Naive thymus-derived CD4-positive, alpha-beta T cell (primary cell): ENCODE data around the gene HMX1. TPM values are rescaled to one million over a fixed set of nuclear protein-coding genes. Genes with fewer than 3 reads are reported as not detected.

ENCODE experiments used
- ATAC-seq: fragments of 150-1000 bp; cut with Tn5 transposase; 2 replicates; pipeline ENCODE4 v1.10.0; 2021; ENCODE audit warnings: mild to moderate bottlenecking, moderate library complexity
- CTCF ChIA-PET: fragments of 350-600 bp; sonication (Branson Sonifier 250); formaldehyde crosslinking; loops from one replicate; lab custom pipeline; 2021; ENCODE audit warnings: antibody characterized with exemption; lab: Charles Lee
- POLR2A ChIA-PET: fragments of 350-600 bp; sonication (Branson Sonifier 250); formaldehyde crosslinking; loops from one replicate; lab custom pipeline; 2021; ENCODE audit warnings: antibody characterized with exemption, inconsistent platforms; lab: Charles Lee
- DNase-seq, 9 donors: peaks; one replicate each; pipeline versions ENCODE4 v3.0.0 to v3.0.0-alpha.2; 2020 to 2022; ENCODE audit warnings: mixed read lengths in 1 of 9
- H3K27ac ChIP-seq: one replicate; pipeline ENCODE4 v1.7.0; 2013; ENCODE audit warnings: mild to moderate bottlenecking, low read depth, low read length, moderate library complexity
- H3K27me3 ChIP-seq, 2 donors: one replicate each; pipeline ENCODE4 v1.7.0; 2013; ENCODE audit warnings: low read length in 2 of 2, mild to moderate bottlenecking in 2 of 2, moderate library complexity in 2 of 2; ENCODE audit not compliant: control insufficient read depth in 2 of 2, insufficient read depth in 2 of 2
- H3K36me3 ChIP-seq, 3 experiments: 1 replicate in 2 of 3; 2 replicates in 1 of 3; pipeline ENCODE4 v1.7.0; 2013; ENCODE audit warnings: low read length in 3 of 3, mild to moderate bottlenecking in 3 of 3, moderate library complexity in 1 of 3; ENCODE audit not compliant: insufficient read depth in 3 of 3, control insufficient read depth in 2 of 3
- H3K4me1 ChIP-seq, 2 donors: one replicate each; pipeline ENCODE4 v1.7.0; 2013; ENCODE audit warnings: low read length in 2 of 2, mild to moderate bottlenecking in 2 of 2, moderate library complexity in 1 of 2; ENCODE audit not compliant: control insufficient read depth in 2 of 2, insufficient read depth in 2 of 2
- H3K4me3 ChIP-seq: 2 replicates; pipeline ENCODE4 v1.7.0; 2013; ENCODE audit warnings: mild to moderate bottlenecking, low read length
- H3K9me3 ChIP-seq, 3 experiments: 1 replicate in 2 of 3; 2 replicates in 1 of 3; pipeline ENCODE4 v1.7.0; 2013; ENCODE audit warnings: low read length in 3 of 3; ENCODE audit not compliant: control insufficient read depth in 2 of 3
- H3K27ac Mint-ChIP-seq, 9 donors: one replicate each; pipeline ENCODE4 v1.8.0; 2020 to 2022; ENCODE audit warnings: mixed read lengths in 9 of 9, mild to moderate bottlenecking in 8 of 9, moderate library complexity in 5 of 9, inconsistent platforms in 2 of 9
- H3K27me3 Mint-ChIP-seq, 5 donors: one replicate each; pipeline ENCODE4 v1.8.0; 2021 to 2022; ENCODE audit warnings: mixed read lengths in 5 of 5, mild to moderate bottlenecking in 1 of 5
- H3K36me3 Mint-ChIP-seq, 5 donors: one replicate each; pipeline ENCODE4 v1.8.0; 2020 to 2022; ENCODE audit warnings: mixed read lengths in 5 of 5, mild to moderate bottlenecking in 3 of 5, inconsistent platforms in 1 of 5
- H3K4me1 Mint-ChIP-seq, 7 donors: one replicate each; pipeline ENCODE4 v1.8.0; 2020 to 2022; ENCODE audit warnings: mixed read lengths in 7 of 7, mild to moderate bottlenecking in 3 of 7, inconsistent platforms in 1 of 7
- H3K4me3 Mint-ChIP-seq, 10 donors: one replicate each; pipeline ENCODE4 v1.8.0; 2020 to 2022; ENCODE audit warnings: mild to moderate bottlenecking in 10 of 10, mixed read lengths in 10 of 10, moderate library complexity in 6 of 10, inconsistent platforms in 2 of 10
- H3K9me3 Mint-ChIP-seq, 11 donors: one replicate each; pipeline ENCODE4 v1.8.0; 2020 to 2022; ENCODE audit warnings: mixed read lengths in 11 of 11, mild to moderate bottlenecking in 4 of 11, inconsistent platforms in 1 of 11, moderate library complexity in 1 of 11
- intact Hi-C, 2 donors: fragments of 100-400 bp; cut with micrococcal nuclease; formaldehyde crosslinking; loops; one replicate each; pipeline ENCODE4 v1.15.1; 2023
- polyA plus RNA-seq, 2 donors: library from polyadenylated mRNA; unstranded; fragments of 300-500 nt; fragmentation: Illumina TruSeq; gene quantifications; one replicate each; pipeline ENCODE4 v1.2.3, GENCODE V29; 2021
- total RNA-seq, 6 experiments: library from RNA in 5 of 6; stranded (reverse) in 5 of 6; gene quantifications; 1 replicate in 5 of 6; 2 replicates in 1 of 6; pipeline ENCODE4 v1.2.3 and lab custom pipeline; 2021 to 2026

HMX1 gene
- total and polyA plus RNA-seq, 7 experiments from 2014 or later: not detected

DNA sequence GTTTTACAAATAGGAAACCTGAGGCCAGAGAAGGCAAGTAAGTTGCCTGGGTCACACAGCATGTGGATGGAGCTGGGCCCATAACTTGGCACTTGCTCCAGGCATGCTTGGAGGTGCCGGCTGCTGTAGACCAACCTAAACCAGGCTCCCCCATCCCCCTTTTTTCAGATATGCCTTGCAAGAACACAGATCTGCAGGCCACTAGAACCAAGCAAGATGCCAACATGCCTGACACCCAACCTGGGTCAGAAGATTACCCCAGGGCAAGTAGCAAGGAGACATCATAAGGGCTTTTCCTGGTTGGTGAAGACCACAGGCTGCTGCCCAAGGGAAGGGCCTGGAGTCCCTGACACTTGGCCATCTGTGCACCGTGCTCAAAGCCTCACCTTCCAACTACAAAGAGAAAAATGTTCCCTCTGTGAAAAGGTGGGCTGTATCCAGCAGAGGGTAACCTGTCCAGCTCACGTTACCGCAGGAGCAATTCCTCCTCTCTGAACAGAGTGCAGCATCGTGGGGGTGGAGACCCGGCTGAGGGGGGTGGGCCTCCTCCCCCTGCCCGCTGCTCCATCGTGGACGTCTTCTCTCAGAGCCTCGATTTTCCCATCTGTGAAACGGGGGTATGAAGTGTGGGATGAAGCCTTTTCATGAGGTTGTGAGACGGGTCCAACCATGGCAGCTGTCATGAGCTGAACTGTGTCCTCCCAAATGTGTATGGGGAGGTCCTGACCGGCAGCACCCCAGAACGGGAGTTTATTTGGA lies 23.0 kb downstream of the HMX1 start:
- no peaks in the 10 kb centered on the region for H3K36me3 ChIP-seq
- no peaks in the 10 kb centered on the region for H3K27me3 ChIP-seq
- H3K27me3 Mint-ChIP-seq: peaks cover 0 to 41% (median 9%) of the 10 kb centered on the region in 5 donors
- H3K36me3 Mint-ChIP-seq: no peaks in the 10 kb centered on the region
- CTCF ChIA-PET: no interaction called here
- H3K4me1 Mint-ChIP-seq: no peaks in the 10 kb centered on the region
- peaks cover 0 to 8% (median 0%) of the 10 kb centered on the region in 3 experiments for H3K9me3 ChIP-seq
- POLR2A ChIA-PET: no interaction called here
- peaks cover 0 to 6% (median 2%) of the 10 kb centered on the region in 11 donors for H3K9me3 Mint-ChIP-seq
- no peak overlapping the region for H3K27ac ChIP-seq
- H3K4me3 Mint-ChIP-seq: no peak overlapping the region
- H3K27ac Mint-ChIP-seq: no peak overlapping the region
- no peaks in the 10 kb centered on the region for H3K4me1 ChIP-seq
- ATAC-seq (no peak), DNase-seq (no peak)
- no peak overlapping the region for H3K4me3 ChIP-seq
- intact Hi-C loops: no loop called here

GRCh38 chr4:8847764-8848163 lies 23.9 kb downstream of the HMX1 start:
- ChIA-PET POLR2A (no interaction called here), CTCF (no interaction called here)
- H3K4me1 ChIP-seq: no peaks in the 10 kb centered on the region
- Mint-ChIP-seq H3K27me3 (peaks cover 0 to 38% (median 6%) of the 10 kb centered on the region in 5 donors), H3K4me1 (no peaks in the 10 kb centered on the region), H3K9me3 (peaks cover 0 to 6% (median 4%) of the 10 kb centered on the region in 11 donors), H3K36me3 (no peaks in the 10 kb centered on the region), H3K4me3 (no peak overlapping the region), H3K27ac (no peak overlapping the region)
- DNase-seq (no peak), ATAC-seq (no peak)
- H3K9me3 ChIP-seq: peaks cover 0 to 9% (median 0%) of the 10 kb centered on the region in 3 experiments
- no peak overlapping the region for H3K4me3 ChIP-seq
- no peaks in the 10 kb centered on the region for H3K36me3 ChIP-seq
- intact Hi-C loops: no loop called here
- H3K27me3 ChIP-seq: no peaks in the 10 kb centered on the region
- H3K27ac ChIP-seq: no peak overlapping the region

DNA sequence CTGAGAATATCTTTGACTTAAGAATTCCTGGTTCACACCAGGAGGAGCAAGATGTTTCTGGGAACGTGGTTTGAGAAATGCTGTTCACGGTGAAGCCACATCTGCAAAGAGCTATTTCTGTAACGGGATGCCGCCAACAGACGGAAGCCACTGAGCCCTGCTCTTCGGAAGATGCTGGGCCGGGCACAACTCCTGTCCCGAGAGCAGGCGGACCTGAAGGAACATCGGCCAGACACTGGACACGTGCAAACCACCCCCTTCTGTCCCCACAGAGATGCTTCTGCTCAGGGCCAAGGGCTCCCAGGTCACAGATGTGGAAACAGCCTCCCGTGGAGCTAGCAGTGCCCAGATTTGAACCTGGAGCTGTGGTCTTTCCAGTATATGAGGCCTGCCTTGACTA lies 24.3 kb downstream of the HMX1 start:
- Histone ChIP-seq H3K4me1 (no peaks in the 10 kb centered on the region), H3K4me3 (no peak overlapping the region), H3K9me3 (peaks cover 0 to 12% (median 0%) of the 10 kb centered on the region in 3 experiments), H3K27ac (no peak overlapping the region), H3K27me3 (no peaks in the 10 kb centered on the region), H3K36me3 (no peaks in the 10 kb centered on the region)
- Mint-ChIP-seq H3K4me3 (no peak overlapping the region), H3K27ac (no peak overlapping the region), H3K27me3 (peaks cover 0 to 35% (median 6%) of the 10 kb centered on the region in 5 donors), H3K4me1 (no peaks in the 10 kb centered on the region), H3K36me3 (no peaks in the 10 kb centered on the region), H3K9me3 (peaks cover 0 to 6% (median 3%) of the 10 kb centered on the region in 11 donors)
- intact Hi-C loops: no loop called here
- ATAC-seq (no peak), DNase-seq (no peak)
- ChIA-PET CTCF (no interaction called here), POLR2A (no interaction called here)

DNA sequence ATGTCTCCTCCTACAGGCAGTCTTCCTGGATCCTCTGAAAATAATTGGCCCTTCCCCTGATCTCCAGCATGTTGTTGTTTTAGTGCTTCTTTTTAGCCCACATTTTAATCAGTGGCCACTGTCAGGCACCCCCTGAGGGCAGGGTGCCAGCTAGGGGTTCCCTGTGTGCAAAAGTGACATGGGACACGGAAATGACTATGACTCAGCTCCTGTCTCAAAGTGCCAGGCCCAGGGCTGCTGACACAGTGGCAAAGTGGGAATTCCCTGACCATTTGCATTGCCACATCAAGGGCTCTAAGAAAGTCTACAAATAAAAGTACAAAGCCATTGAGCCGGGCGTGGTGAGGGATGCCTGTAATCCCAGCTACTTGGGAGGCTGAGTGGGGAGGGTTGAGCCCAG lies 24.8 kb downstream of the HMX1 start:
- intact Hi-C loops: no loop called here
- Mint-ChIP-seq H3K36me3 (no peaks in the 10 kb centered on the region), H3K27me3 (peaks cover 0 to 30% (median 6%) of the 10 kb centered on the region in 5 donors), H3K4me3 (no peak overlapping the region), H3K9me3 (peaks cover 0 to 6% (median 3%) of the 10 kb centered on the region in 11 donors), H3K27ac (no peak overlapping the region), H3K4me1 (no peaks in the 10 kb centered on the region)
- no peak for ATAC-seq
- H3K4me1 ChIP-seq: no peaks in the 10 kb centered on the region
- DNase-seq: no peak
- no peak overlapping the region for H3K27ac ChIP-seq
- no peak overlapping the region for H3K4me3 ChIP-seq
- H3K9me3 ChIP-seq: peaks cover 0 to 15% (median 0%) of the 10 kb centered on the region in 3 experiments
- no peaks in the 10 kb centered on the region for H3K36me3 ChIP-seq
- ChIA-PET POLR2A (no interaction called here), CTCF (no interaction called here)
- no peaks in the 10 kb centered on the region for H3K27me3 ChIP-seq

- ATAC-seq: no peak
- no peak for DNase-seq
- no peaks in the 10 kb centered on the region for H3K27me3 ChIP-seq
- Mint-ChIP-seq H3K27ac (no peak overlapping the region), H3K4me1 (no peaks in the 10 kb centered on the region), H3K36me3 (no peaks in the 10 kb centered on the region), H3K27me3 (peaks cover 0 to 28% (median 6%) of the 10 kb centered on the region in 5 donors), H3K4me3 (no peak overlapping the region), H3K9me3 (peaks cover 0 to 6% (median 3%) of the 10 kb centered on the region in 11 donors)
- H3K27ac ChIP-seq: no peak overlapping the region
- POLR2A ChIA-PET: no interaction called here
- H3K36me3 ChIP-seq: no peaks in the 10 kb centered on the region
- no peaks in the 10 kb centered on the region for H3K4me1 ChIP-seq
- no peak overlapping the region for H3K4me3 ChIP-seq
- CTCF ChIA-PET: no interaction called here
- H3K9me3 ChIP-seq: peaks cover 0 to 18% (median 0%) of the 10 kb centered on the region in 3 experiments
- intact Hi-C loops: no loop called here
Measured at GRCh38 chr4:8846046-8846720, 25.5 kb downstream of the HMX1 start.

DNA sequence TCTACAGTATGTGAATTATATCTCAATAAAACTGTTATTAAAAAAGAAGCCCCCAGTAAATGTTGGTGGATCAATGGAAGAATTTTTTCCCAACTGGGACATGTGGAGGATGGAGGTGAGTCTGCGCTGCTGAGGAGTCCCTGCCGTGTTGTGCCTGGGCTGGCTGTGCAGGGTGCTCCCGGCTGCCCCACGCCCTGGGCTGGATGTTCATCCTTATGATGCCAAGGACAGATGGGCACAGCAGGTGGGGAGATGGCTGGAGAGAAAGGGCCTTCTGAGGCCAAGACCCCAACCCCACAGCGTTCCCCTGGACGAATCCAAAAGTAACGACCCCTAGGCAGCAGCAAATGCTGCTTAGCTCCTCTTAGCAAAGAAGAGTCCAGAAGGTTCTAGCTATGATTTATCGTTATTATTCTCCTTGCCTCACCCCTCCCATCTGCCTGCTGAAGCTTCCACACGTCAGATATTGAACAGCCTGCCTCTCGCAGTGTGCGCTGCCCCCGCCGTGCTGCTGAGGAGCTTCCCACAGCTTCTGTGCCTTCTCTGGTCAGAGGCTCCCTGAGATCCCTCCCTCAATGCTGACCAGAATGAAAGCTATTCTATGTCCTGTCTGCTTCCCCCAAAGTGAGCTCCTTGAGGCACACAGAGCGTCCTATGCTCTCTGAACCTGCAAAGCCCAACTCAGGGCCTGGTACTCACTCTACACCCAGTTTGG lies 26.5 kb downstream of the HMX1 start:
- Histone ChIP-seq H3K27me3 (no peaks in the 10 kb centered on the region), H3K4me3 (no peak overlapping the region), H3K36me3 (no peaks in the 10 kb centered on the region), H3K27ac (no peak overlapping the region), H3K9me3 (peaks cover 0 to 18% (median 0%) of the 10 kb centered on the region in 3 experiments), H3K4me1 (no peaks in the 10 kb centered on the region)
- Mint-ChIP-seq H3K9me3 (peaks cover 0 to 6% (median 3%) of the 10 kb centered on the region in 11 donors), H3K27ac (no peak overlapping the region), H3K4me3 (no peak overlapping the region), H3K4me1 (no peaks in the 10 kb centered on the region), H3K27me3 (peaks cover 0 to 28% (median 6%) of the 10 kb centered on the region in 5 donors), H3K36me3 (no peaks in the 10 kb centered on the region)
- no peak for ATAC-seq
- CTCF ChIA-PET: no interaction called here
- POLR2A ChIA-PET: no interaction called here
- DNase-seq: no peak
- intact Hi-C loops: no loop called here
